Right renal cortex interstitium (tissue), 3 donors: Measurements from ENCODE around the gene KIF5A. TPM values are rescaled to one million over a fixed set of nuclear protein-coding genes. Genes with fewer than 3 reads are reported as not detected.
"Not testable (repeated sequence)": the region's sequence is repeated elsewhere in the genome, so short reads cannot be mapped to it uniquely, and the experiment has no call there.

Experiments
- DNase-seq, 3 donors: peaks; one replicate each; pipeline ENCODE4 v3.0.0-alpha.2; 2013; ENCODE audit warnings: low read depth in 3 of 3, low spot score in 2 of 3
- polyA plus RNA-seq, 3 donors: library from polyadenylated mRNA; unstranded; fragments of 120-200 nt; gene quantifications; one replicate each; pipeline ENCODE4 v1.2.1, GENCODE V29; 2013; ENCODE audit not compliant: insufficient read length in 3 of 3

The KIF5A gene
- polyA plus RNA-seq, 3 donors = 0.31 to 0.39 (median 0.32) TPM

DNA sequence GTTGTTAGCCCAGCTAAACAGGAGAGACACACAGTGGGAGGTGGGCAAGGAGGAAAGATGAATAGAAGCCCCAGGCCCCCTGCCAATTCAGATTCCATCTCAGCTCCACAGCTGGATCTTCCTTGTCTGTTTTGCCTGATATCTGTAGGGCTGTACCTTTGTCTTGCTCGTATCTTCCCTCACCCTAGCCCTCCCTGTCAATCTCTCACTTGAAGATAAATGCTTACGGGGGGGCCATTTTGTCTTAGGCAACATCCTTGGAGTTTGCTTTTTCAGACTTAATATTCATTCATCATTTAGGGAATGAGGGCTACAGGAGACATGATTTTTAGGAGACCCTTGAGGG is 2.4 kb downstream of the KIF5A start:
- no peak for DNase-seq

DNA sequence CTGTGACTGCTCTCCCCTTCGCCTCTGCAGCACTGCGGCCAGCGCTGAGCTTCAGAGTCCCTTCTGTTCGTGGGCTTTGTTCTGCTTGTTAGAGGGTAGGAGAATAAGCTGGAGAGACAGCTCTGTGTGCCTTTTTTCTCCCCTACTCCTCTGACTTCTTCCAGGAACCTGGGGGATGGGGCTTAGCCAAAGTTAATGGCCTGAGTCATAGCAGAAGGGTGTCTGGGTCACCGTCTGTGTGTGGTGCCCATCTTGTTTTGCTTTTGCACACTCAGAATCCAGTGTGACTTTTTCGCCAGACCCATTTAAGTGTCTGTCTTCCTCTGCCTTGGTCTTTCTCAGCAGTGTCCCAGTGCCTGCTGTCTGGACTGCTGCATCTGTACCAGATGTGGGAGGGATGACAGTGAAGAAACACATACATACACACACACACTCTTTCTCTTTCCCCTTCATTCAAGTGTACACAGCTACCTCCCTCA is 3.0 kb downstream of the KIF5A start:
- DNase-seq = no peak

DNA sequence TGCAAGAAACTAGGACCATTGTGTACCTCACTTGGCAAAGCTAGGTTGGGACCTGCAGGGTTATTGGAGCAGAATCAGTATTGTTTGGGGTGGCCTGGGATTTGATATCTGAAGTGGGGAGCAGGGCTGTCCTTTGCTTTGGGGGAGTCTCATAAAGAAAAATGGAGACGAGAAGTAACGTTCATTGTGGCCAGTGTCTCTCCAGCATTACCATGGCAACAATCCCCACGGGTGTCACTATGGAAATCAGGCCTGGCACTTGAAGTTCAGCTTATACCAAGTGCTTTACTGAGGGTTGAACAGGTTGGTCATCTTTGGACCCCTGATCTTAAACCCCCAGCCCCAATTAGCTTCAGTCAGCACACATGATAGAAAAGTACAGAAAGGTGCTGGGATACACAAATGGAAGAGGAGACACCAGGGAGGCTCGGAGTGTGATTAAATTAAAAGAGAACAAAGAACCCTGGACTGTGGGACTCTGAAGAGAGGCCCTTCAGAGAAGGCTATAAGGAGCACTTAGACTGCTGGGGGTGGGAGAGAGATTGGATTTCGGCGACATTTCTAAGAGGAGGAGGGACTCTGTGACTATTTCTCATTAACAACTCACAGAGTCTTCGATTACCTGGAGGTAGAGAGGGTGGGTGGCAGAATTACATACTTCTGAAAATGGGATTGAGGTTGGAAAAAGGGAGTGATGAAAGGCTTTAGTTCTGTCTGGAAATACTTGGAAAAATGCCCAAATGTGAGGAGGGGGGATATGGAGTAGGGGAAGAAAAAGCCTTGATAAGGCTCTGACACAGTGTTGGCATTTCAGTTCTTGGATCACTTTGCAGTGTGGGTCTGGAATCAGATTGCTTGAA is 3.7 kb downstream of the KIF5A start:
- no peak for DNase-seq

DNA sequence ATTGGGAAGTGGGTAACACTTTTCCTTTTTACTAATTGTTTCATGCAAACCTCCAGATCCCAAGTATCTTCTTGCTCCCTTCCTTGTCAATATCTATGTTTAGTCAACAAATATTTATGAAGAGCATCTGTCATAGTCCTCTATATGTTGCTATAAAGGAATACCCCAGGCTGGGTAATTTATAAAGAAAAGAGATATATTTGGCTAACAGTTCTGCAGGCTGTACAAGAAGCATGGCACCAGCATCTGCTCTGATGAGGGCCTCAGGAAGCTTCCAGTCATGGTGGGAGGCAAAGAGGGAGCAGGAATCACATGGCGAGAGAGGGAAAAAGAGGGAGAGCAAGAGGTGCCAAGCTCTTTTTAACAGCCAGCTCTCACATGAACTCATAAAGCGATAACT is 4.6 kb downstream of the KIF5A start:
- no peak for DNase-seq

DNA sequence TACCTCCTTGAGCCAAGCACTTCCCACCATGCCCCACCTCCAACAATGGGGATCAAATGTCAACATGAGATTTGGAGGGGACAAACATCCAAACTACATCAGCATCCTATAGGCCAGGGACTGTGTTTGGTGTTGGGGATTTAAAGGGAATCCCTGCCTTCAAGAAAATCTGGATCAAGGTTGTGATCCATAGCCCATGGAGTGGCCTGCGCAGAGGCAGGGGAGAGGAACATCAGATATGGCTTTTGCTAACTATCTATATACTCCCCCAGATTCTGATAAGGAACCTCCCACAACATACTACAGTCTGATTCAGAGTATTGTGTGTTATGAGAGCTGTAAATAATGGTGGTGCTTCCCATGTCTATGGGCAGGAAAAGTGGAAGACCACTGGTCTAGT is 5.1 kb downstream of the KIF5A start:
- no peak for DNase-seq

DNA sequence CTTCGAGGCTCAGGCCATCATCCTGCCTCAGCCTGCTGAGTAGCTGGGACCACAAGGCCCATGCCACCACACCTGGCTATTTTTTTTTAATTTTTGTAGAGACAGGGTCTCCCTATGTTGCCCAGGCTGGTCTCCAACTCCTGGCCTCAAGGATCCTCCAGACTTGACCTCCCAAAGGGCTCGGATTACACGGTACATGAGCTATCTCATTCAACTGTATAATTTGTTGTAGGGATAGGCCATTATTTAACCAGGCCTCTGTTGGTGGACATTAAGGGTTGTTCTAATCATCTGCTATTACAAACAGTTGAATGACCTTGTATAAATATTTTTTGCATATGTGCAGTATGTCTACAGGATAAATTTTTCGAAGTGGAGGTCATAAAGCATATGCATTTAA is 9.0 kb downstream of the KIF5A start:
- DNase-seq = no peak

DNA sequence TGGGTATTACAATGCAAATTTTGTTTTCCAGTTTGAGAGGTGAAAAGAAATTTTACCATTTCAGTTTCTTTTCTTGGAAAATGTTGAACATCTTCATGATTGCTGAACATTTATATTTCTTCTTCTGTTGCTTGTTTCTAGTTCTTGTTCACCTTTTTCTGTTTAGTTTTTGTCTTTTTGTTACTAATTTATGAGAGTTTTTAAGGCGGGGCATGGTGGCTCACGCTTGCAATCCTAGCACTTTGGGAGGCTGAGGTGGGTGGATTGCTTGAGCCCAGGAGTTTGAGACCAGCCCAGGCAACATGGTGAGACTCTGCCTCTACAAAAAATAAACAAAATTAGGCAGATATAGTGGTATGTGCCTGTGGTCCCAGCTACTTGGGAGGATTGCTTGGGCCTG is 10.7 kb downstream of the KIF5A start:
- no peak for DNase-seq

DNA sequence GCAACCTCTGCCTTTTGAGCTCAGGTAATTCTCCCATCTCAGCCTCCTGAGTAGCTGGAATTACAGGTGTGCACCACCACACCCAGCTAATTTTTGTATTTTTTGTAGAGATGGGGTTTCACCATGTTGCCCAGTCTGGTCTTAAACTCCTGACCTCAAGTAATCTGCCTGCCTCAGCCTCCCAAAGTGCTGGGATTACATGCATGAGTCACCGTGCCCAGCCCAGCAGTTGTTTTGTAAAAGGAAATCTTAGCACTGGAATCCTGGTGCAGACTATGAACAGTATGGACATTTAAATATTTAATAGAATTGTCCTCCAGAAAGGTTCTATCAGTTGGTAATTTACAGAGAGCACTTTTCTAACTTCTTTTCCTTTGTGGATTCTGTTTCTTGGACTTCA is 11.3 kb downstream of the KIF5A start:
- DNase-seq = not testable (repeated sequence)

DNA sequence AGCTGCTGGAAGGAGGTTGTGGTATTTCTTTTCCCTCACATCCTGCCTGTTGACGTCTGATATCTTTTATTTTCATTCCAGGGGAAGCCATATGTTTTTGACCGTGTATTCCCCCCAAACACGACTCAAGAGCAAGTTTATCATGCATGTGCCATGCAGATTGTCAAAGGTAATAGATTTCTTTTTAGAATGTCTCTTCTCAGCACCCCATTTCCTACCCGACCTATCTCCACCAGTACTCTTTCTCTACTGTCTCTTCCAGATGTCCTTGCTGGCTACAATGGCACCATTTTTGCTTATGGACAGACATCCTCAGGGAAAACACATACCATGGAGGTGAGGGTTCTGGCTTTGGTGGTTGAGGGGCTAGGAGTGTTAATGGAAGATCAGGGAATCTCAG is 13.5 kb downstream of the KIF5A start:
- no peak for DNase-seq

DNA sequence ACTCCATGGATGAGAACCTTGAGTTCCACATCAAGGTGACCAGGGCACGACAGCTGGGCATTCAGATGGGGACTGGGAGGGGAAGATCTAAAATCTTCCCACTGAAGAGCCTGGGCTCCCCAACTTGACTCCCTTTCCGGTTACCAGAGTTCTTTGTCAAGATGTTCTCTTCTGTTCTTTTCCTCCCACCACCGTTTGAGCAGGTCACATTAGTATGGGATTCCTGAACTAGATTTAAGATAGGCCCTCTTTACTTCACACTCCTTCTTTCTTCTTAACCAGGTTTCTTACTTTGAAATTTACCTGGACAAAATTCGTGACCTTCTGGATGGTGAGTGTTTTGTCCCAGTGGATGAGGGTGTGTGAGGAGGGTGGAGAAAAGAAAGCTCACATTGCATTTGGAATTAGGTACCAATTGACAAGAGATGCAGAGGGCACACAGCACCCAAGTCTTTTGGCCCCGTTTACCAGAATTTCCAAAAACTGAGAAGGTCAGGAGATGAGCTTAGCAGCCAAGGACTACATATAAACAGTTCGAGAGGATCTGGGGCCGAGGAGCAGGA is 14.4 kb downstream of the KIF5A start:
- no peak for DNase-seq

DNA sequence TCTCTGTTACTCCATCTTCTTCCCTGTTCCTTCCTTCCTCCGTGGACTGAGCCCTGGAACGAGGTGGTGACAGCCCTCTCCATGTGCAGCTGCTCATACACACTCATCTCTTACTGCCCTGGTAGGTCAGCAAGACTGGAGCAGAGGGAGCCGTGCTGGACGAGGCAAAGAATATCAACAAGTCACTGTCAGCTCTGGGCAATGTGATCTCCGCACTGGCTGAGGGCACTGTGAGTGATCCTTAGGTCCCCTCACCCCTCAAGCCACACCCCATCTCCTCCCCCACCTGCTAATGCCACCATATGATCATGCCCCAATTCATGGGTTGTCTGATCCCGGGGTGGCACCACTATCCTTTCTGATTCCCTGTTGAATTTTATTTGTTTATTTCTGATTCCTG is 19.0 kb downstream of the KIF5A start:
- DNase-seq = no peak

DNA sequence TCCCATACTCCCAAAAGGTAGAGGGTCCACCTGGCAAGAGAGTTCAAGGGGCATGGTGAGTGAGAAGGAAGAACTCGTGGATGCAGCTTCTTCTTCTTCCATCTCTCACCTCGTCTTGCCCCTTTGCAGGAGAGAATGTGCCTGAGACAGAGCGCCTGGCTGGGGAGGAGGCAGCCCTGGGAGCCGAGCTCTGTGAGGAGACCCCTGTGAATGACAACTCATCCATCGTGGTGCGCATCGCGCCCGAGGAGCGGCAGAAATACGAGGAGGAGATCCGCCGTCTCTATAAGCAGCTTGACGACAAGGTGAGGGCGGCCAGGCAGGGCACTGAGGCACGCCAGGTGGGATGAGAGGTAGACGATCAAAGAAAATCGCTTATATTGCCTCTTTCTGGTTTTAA is 20.0 kb downstream of the KIF5A start:
- DNase-seq = no peak

DNA sequence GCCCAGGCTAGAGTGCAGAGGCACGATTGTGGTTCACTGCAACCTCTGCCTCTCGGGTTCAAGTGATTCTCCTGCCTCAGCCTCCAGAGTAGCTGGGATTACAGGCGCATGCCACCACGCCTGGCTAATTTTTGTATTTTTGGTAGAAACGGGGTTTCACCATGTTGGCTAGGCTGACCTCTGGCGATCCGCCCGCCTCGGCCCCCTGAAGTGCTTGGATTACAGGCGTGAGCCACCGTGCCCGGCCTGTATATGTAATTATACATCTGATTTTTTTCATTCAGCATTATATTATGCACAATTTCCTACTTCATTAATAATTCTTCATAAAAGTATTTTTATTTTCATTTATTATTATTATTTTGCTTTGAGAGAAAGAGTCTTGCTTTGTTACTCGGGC is 20.6 kb downstream of the KIF5A start:
- not testable (repeated sequence) for DNase-seq

DNA sequence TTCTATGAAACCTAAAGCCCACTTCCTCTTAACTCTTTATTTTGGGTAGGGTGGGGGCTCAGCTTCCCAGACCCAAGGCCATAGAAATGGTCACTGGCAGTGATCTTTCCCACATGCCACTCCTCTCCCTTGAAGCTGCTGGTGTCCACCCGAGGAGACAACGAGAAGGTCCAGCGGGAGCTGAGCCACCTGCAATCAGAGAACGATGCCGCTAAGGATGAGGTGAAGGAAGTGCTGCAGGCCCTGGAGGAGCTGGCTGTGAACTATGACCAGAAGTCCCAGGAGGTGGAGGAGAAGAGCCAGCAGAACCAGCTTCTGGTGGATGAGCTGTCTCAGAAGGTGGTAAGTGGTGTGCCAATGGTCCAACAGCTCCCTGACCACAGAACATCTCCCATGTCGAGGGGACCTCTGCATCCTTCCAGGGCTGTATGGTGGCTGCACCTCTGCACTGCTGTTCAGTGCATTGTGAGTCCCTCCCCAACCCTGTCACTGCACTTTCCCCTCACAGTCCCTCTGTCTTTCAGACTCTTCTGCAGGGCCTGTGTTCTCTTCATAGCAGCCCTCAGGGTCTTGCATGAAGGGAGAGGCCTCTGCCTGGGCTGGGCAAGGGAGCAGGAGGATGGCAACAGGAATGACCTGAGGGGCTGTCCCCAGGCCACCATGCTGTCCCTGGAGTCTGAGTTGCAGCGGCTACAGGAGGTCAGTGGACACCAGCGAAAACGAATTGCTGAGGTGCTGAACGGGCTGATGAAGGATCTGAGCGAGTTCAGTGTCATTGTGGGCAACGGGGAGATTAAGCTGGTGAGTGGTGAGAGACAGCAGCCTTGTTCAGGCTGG is 22.3 kb downstream of the KIF5A start:
- no peak for DNase-seq

DNA sequence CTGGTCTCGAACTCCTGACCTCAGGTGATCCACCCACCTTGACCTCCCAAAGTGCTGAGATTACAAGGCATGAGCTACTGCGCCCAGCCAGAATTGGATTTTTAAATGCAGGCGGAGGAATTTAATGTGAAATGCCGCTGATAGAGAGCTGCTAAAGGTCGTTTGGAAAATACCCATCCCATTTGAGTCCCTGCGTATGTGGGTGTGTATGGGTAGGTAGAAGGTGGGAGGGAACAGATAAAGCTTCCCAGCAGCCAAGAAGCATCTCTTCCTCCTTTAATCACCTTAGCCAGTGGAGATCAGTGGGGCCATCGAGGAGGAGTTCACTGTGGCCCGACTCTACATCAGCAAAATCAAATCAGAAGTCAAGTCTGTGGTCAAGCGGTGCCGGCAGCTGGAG is 25.0 kb downstream of the KIF5A start:
- DNase-seq = no peak

DNA sequence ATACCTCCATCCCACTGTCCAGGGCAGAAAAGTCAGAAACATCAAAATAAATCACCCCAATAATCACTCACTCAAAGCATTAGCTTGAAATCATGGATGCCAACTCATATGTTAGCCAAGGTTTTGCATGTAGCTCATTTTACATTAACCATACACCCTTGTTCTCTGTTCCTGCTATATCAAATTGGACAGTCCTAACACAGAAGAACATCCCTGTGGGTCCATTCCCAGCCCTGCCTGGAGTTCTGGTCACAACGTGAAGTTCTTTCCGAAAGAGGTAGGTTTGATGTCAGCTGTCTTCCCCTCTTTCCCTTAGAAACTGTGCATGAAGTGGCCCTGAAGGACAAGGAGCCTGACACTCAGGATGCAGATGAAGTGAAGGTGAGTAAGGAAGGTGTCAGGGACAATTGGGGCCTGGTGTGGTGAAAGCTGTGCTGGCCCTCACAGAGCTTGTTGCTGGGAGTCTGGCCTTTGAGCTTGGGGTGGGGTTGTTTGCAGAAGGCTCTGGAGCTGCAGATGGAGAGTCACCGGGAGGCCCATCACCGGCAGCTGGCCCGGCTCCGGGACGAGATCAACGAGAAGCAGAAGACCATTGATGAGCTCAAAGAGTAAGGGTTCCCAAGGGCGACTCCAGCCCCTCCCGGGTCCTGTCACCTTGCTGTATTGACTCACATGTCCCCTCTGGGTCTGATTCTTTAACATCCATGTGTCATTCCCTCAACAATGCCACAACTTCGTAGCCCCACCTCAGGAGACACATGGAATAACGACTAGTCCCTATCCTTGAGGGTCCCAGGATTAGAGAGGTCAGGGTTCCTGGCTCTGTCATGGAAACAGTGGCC is 26.1 kb downstream of the KIF5A start:
- no peak for DNase-seq

DNA sequence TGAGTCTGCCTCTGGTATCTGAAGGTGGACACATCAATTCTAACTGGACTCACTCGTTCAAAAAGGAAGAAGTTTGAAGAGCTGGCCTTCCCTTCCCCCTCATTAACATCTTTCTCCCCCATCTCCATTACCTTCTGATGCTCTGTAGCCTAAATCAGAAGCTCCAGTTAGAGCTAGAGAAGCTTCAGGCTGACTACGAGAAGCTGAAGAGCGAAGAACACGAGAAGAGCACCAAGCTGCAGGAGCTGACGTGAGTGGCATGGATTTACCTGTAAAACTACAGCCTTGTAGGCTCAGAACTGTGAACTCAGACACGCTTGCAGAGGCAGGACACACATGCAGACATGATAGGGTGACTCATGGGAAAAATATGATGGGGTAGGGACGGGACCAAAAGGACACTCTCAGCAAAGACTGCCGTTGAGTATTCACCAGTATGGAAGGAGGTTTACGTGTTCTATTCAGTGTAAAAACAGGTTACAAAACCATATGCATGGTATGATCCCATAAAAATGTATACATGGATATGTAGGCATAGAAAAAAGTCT is 26.8 kb downstream of the KIF5A start:
- no peak for DNase-seq

DNA sequence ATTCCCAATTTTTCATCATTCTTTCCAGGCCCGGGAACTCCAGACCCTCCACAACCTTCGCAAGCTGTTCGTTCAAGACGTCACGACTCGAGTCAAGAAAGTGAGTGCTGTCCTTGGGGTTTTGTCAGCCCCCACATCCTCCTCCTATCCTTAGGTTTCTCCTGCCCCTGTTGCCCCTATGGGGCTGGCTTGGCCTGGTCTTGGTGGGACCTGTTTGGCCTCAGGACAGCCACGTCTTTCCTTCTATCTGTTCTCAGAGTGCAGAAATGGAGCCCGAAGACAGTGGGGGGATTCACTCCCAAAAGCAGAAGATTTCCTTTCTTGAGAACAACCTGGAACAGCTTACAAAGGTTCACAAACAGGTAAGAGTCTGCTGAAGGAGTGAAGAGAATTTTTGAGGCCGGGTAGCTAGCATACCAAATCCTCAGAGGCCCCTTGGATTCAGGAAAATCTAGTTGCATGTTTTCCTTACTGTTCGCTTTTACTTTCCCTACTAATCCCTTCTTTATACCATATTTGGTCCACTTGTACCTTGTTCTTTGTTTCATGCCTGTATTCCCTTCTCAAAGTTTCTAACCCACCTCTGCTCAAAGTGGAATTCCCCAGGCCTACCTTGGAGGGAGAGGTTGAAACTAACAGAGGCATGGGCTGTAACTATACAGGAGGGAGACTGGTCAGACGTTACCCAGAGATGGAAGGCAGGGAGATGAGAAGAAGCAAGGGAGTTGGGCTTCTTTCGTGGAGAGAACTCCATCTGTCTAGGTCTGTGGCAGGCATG is 28.3 kb downstream of the KIF5A start:
- DNase-seq = no peak

DNA sequence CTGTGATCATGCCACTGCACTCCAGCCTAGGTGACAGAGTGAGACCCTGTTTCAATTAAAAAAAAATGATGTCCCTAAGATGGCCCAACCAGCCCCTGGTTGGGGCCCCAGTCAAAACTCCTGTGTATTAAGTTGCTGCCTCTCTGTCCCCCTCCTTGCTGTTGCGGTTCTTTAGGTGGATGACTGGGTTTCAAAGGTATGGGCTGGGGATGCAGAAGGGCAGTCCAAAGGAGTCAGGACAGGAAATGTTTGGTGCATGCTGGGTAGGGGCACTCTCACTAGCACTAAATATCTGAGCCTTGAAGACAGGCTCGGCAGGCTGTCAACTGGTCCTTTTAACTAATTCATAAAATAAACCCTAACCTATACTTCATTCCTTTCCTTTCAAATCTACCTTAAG is 29.2 kb downstream of the KIF5A start:
- DNase-seq = no peak
